Left ventricle myocardium inferior (tissue), 1 donor: Measurements from ENCODE around the gene DENND1A. TPM values are rescaled to one million over a fixed set of nuclear protein-coding genes. Genes with fewer than 3 reads are reported as not detected.

ENCODE experiments used
- DNase-seq: peaks from one replicate; pipeline ENCODE4 v3.0.0-alpha.2; 2020
- H3K27ac ChIP-seq: fragments of 200-600 bp; replicated peaks from 2 replicates; pipeline ENCODE4 v1.8.0; 2021
- H3K27me3 ChIP-seq: fragments of 200-600 bp; 2 replicates; pipeline ENCODE4 v1.8.0; 2021; ENCODE audit warnings: low read depth
- H3K36me3 ChIP-seq: fragments of 200-600 bp; 2 replicates; pipeline ENCODE4 v1.8.0; 2021
- H3K4me1 ChIP-seq: fragments of 200-600 bp; 2 replicates; pipeline ENCODE4 v1.8.0; 2021
- H3K4me3 ChIP-seq: fragments of 200-600 bp; 2 replicates; pipeline ENCODE4 v1.8.0; 2021; ENCODE audit warnings: mild to moderate bottlenecking, moderate library complexity
- H3K9me3 ChIP-seq: fragments of 200-600 bp; replicated peaks from 2 replicates; pipeline ENCODE4 v1.8.0; 2021
- intact Hi-C: fragments of 100-400 bp; cut with micrococcal nuclease; formaldehyde crosslinking; loops from one replicate; pipeline ENCODE4 v1.11.0; 2022
- total RNA-seq: library from RNA; stranded (reverse); fragmentation: NEBNext Ultra II Directional; extraction: Animal tissue kit (Norgen Biotek cat#: 25700); gene quantifications from one replicate; pipeline ENCODE4 v1.2.1, GENCODE V29; 2021
- TF ChIP-seq, protein P1 (sequence below): fragments of 200-600 bp; IDR thresholded peaks from 2 replicates; pipeline ENCODE4 v1.8.0; 2021; ENCODE audit warnings: antibody characterized with exemption, mild to moderate bottlenecking, borderline replicate concordance
- donor health status: DM: no; HTN: yes; CAD: no; lungs with severe emphysema.

Gene DENND1A
- total RNA-seq, 1 donor from 2014 or later = 12.2 TPM

DNA sequence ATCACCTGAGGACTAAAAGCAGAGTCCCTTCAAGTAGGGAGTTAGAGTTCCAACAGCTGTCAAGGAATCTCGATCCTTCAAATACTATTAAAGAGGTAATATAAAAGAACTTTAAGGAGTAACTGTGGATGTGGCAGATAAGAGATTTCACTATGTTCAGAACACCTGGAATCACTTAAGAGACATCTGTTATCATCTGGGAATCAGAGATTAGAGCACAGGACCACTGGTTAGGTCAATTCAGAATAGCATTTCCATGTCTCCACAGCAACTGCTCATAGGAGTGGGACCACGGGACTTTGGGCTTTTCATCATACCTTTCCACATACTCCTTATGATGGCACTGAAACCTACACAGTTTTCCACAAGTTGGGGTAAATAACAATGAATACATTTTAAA, 216.6 kb downstream of the DENND1A start:
- H3K4me3 ChIP-seq = no peak overlapping the region
- no peaks in the 10 kb centered on the region for H3K36me3 ChIP-seq
- TF ChIP-seq, protein P1, sequence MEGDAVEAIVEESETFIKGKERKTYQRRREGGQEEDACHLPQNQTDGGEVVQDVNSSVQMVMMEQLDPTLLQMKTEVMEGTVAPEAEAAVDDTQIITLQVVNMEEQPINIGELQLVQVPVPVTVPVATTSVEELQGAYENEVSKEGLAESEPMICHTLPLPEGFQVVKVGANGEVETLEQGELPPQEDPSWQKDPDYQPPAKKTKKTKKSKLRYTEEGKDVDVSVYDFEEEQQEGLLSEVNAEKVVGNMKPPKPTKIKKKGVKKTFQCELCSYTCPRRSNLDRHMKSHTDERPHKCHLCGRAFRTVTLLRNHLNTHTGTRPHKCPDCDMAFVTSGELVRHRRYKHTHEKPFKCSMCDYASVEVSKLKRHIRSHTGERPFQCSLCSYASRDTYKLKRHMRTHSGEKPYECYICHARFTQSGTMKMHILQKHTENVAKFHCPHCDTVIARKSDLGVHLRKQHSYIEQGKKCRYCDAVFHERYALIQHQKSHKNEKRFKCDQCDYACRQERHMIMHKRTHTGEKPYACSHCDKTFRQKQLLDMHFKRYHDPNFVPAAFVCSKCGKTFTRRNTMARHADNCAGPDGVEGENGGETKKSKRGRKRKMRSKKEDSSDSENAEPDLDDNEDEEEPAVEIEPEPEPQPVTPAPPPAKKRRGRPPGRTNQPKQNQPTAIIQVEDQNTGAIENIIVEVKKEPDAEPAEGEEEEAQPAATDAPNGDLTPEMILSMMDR = no peak
- no peak overlapping the region for H3K27ac ChIP-seq
- no peaks in the 10 kb centered on the region for H3K27me3 ChIP-seq
- intact Hi-C loops = no loop called here
- no peak for DNase-seq
- peaks cover 10% of the 10 kb centered on the region for H3K4me1 ChIP-seq
- no peaks in the 10 kb centered on the region for H3K9me3 ChIP-seq

DNA sequence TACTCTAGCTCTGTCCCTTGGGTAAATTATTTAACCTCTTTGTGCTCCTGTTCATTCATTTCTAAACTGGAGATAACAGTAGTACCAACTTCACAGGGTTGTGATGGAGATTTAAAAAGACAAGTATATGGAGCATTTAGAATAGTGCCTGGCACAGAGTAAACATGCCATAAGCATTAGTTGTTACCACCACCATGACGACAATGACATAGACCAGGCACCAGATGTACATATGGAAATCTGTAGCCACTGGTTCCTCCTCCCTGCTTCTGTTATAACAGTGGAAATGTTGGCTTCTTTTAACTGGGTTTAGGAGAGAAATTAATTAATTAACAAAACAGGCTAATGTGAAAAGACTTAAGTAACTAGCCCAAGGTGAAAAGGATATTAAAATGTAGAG, 217.5 kb downstream of the DENND1A start:
- TF ChIP-seq, protein P1 = no peak
- no peaks in the 10 kb centered on the region for H3K27me3 ChIP-seq
- H3K9me3 ChIP-seq = no peaks in the 10 kb centered on the region
- no peaks in the 10 kb centered on the region for H3K36me3 ChIP-seq
- H3K4me1 ChIP-seq = peaks cover 4% of the 10 kb centered on the region
- no peak overlapping the region for H3K4me3 ChIP-seq
- intact Hi-C loops = no loop called here
- no peak for DNase-seq
- H3K27ac ChIP-seq = no peak overlapping the region

DNA sequence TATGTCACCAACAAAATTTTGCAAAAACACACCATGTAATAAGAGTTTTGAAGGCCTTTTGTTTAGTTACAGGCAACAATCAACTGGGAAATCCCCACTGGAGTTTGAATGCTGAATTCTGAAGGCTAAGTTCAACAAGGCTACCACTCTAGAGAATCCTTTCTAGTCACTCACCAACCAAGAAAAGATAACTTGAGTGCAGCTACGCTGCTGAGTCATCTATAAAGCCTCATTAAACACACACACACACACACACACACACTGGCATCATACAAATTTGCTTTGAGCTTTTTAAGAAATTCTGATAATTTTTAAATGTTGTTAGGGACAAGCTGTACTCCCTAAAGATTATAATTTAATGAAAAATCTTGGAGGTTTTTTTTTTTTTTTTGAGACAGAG, 219.6 kb downstream of the DENND1A start:
- Histone ChIP-seq H3K4me3 (no peak overlapping the region), H3K36me3 (no peaks in the 10 kb centered on the region), H3K27ac (no peak overlapping the region), H3K9me3 (peaks cover under 1% of the 10 kb centered on the region), H3K4me1 (peaks cover 4% of the 10 kb centered on the region), H3K27me3 (no peaks in the 10 kb centered on the region)
- intact Hi-C loops = no loop called here
- DNase-seq = no peak
- TF ChIP-seq, protein P1 = no peak

DNA sequence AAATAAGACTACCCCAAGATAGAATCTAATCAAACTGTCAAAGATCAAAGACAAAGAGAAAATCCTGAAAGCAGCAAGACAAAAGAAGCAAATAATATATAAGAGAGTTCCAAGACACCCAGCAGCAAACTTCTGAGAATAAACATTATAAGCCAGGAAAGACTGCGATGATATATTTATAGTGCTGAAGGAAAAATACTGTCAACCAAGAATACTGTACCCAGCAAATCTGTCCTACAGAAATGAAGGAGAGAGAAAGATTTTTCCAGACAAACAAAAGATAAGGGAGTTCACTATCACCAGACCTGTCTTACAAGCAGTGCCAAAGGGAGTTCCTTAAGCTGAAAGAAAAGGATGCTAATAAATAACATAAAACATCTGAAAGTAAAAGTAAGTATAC, 227.4 kb downstream of the DENND1A start:
- TF ChIP-seq, protein P1 = no peak
- no peak for DNase-seq
- Histone ChIP-seq H3K4me1 (peaks cover 8% of the 10 kb centered on the region), H3K27ac (no peak overlapping the region), H3K36me3 (peaks cover 17% of the 10 kb centered on the region), H3K4me3 (no peak overlapping the region), H3K27me3 (no peaks in the 10 kb centered on the region), H3K9me3 (peaks cover 41% of the 10 kb centered on the region)
- intact Hi-C loops = no loop called here

DNA sequence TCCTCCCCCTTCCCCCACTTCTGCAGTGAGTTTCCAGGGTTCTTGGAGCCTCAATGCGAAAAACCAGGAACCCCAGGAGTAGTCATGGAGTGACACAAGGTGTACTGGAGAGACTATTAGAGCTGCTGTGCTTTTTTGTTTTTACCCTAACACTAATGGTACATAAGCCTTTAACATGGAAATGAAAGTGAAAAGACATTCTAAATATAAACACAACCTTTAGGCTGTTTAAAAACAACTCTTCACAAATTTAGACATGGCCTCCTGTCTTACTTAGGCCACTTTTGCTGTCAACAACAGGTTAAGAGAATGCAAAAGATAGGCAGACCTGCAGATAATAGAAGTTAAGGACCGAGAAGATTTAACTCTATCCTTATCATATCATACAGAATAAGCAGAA, 232.2 kb downstream of the DENND1A start:
- no peaks in the 10 kb centered on the region for H3K27me3 ChIP-seq
- TF ChIP-seq, protein P1 = no peak

DNA sequence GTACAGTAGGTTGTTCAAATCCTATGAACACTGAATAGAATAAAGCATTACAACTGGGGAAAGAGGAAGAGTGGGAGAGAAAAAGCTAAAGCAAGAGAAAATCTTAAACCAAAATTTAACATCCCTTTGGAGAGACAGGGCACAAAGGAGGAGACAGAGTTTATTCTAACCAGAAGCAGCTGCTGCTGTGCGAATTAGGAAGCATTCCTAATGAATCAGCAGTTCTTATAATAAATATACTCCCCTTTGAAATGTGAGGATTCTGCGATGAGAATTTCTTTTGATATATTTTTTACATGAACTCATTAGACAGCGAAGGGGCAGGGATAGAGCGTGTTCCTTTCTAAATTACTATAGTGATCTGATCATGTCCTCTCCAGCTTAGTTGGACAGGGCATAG, 233.4 kb downstream of the DENND1A start:
- Histone ChIP-seq H3K36me3 (no peaks in the 10 kb centered on the region), H3K4me3 (no peak overlapping the region), H3K9me3 (peaks cover 3% of the 10 kb centered on the region), H3K27ac (no peak overlapping the region), H3K4me1 (peaks cover 16% of the 10 kb centered on the region), H3K27me3 (no peaks in the 10 kb centered on the region)
- intact Hi-C loops = no loop called here
- TF ChIP-seq, protein P1 = no peak
- DNase-seq = no peak

More for the DNA sequence above, 232.2 kb downstream of the DENND1A start:
- no peak for DNase-seq
- Histone ChIP-seq H3K36me3 (peaks cover 7% of the 10 kb centered on the region), H3K4me3 (no peak overlapping the region), H3K4me1 (peaks cover 11% of the 10 kb centered on the region), H3K27ac (no peak overlapping the region), H3K9me3 (peaks cover 15% of the 10 kb centered on the region)
- intact Hi-C loops = no loop called here
